Liver (tissue), 9 donors: ENCODE results near the gene PRMT3. TPM values are rescaled to one million over a fixed set of nuclear protein-coding genes. Genes with fewer than 3 reads are reported as not detected.

Experiments
- DNase-seq: peaks from one replicate; pipeline ENCODE4 v3.0.0-alpha.2; 2017; ENCODE audit warnings: low spot score
- H3K27ac ChIP-seq, 2 donors: one replicate each; pipeline ENCODE4 v1.7.0; 2013; ENCODE audit warnings: inconsistent platforms in 2 of 2, low read length in 2 of 2, control low read depth in 1 of 2, low read depth in 1 of 2, mild to moderate bottlenecking in 1 of 2
- H3K27me3 ChIP-seq, 4 donors: one replicate each; pipeline versions ENCODE4 v1.6.1 to v1.7.0; 2013; ENCODE audit warnings: low read length in 3 of 4, inconsistent platforms in 1 of 4, mild to moderate bottlenecking in 1 of 4, moderate library complexity in 1 of 4; ENCODE audit not compliant: control insufficient read depth in 4 of 4, insufficient read depth in 4 of 4
- H3K36me3 ChIP-seq, 4 donors: one replicate each; pipeline versions ENCODE4 v1.6.1 to v1.7.0; 2013; ENCODE audit warnings: low read length in 3 of 4, mild to moderate bottlenecking in 3 of 4, low read depth in 1 of 4, moderate library complexity in 1 of 4; ENCODE audit not compliant: control insufficient read depth in 4 of 4, insufficient read depth in 3 of 4
- H3K4me1 ChIP-seq, 4 donors: one replicate each; pipeline versions ENCODE4 v1.6.1 to v1.7.0; 2013; ENCODE audit warnings: low read length in 3 of 4, mild to moderate bottlenecking in 3 of 4, moderate library complexity in 1 of 4; ENCODE audit not compliant: control insufficient read depth in 4 of 4, insufficient read depth in 4 of 4
- H3K4me3 ChIP-seq, 3 donors: one replicate each; pipeline versions ENCODE4 v1.6.1 to v1.7.0; 2013; ENCODE audit warnings: low read length in 3 of 3, control low read depth in 1 of 3, low read depth in 1 of 3, mild to moderate bottlenecking in 1 of 3
- H3K9ac ChIP-seq, 2 donors: one replicate each; pipeline ENCODE4 v1.7.0; 2013; ENCODE audit warnings: low read length in 2 of 2, mild to moderate bottlenecking in 2 of 2, moderate library complexity in 2 of 2, control low read depth in 1 of 2, low read depth in 1 of 2
- H3K9me3 ChIP-seq, 4 donors: one replicate each; pipeline versions ENCODE4 v1.6.1 to v1.7.0; 2013; ENCODE audit warnings: low read length in 3 of 4; ENCODE audit not compliant: control insufficient read depth in 4 of 4
- EGR1 ChIP-seq, 2 donors: IDR thresholded peaks; 2 replicates each; pipeline ENCODE4 v1.6.1; 2016 to 2018; ENCODE audit warnings: antibody characterized with exemption in 2 of 2, low read depth in 2 of 2
- FOXA1 ChIP-seq: IDR thresholded peaks from 2 replicates; pipeline ENCODE4 v1.6.1; 2016; ENCODE audit warnings: antibody characterized with exemption
- FOXA2 ChIP-seq: IDR thresholded peaks from 2 replicates; pipeline ENCODE4 v1.6.1; 2016; ENCODE audit warnings: antibody characterized with exemption
- GABPA ChIP-seq, 2 donors: IDR thresholded peaks in 1 of 2; conservative IDR thresholded peaks in 1 of 2; 2 replicates each; pipeline ENCODE4 v1.6.1; 2016; ENCODE audit warnings: antibody characterized with exemption in 2 of 2, mild to moderate bottlenecking in 1 of 2, moderate library complexity in 1 of 2
- HNF4A ChIP-seq, 2 donors: conservative IDR thresholded peaks; 2 replicates each; pipeline ENCODE4 v1.6.1; 2016; ENCODE audit warnings: antibody characterized with exemption in 2 of 2, mild to moderate bottlenecking in 2 of 2
- HNF4G ChIP-seq: IDR thresholded peaks from 2 replicates; pipeline ENCODE4 v1.6.1; 2016; ENCODE audit warnings: antibody characterized with exemption
- JUND ChIP-seq, 2 donors: IDR thresholded peaks; 2 replicates each; pipeline ENCODE4 v1.6.1; 2016; ENCODE audit warnings: antibody characterized with exemption in 2 of 2
- NR2F2 ChIP-seq: IDR thresholded peaks from 2 replicates; pipeline ENCODE4 v1.6.1; 2016; ENCODE audit warnings: antibody characterized with exemption
- RAD21 ChIP-seq, 2 donors: IDR thresholded peaks; 2 replicates each; pipeline ENCODE4 v1.6.1; 2016; ENCODE audit warnings: antibody characterized with exemption in 2 of 2, mild to moderate bottlenecking in 2 of 2
- RXRA ChIP-seq, 2 donors: IDR thresholded peaks; 2 replicates each; pipeline ENCODE4 v1.6.1; 2017 to 2018; ENCODE audit warnings: antibody characterized with exemption in 2 of 2, mild to moderate bottlenecking in 1 of 2
- SP1 ChIP-seq: IDR thresholded peaks from 2 replicates; pipeline ENCODE4 v1.6.1; 2018; ENCODE audit warnings: antibody characterized with exemption, mild to moderate bottlenecking
- TAF1 ChIP-seq: conservative IDR thresholded peaks from 2 replicates; pipeline ENCODE4 v1.6.1; 2016; ENCODE audit warnings: antibody characterized with exemption, mild to moderate bottlenecking
- YY1 ChIP-seq: IDR thresholded peaks from 2 replicates; pipeline ENCODE4 v1.6.1; 2016; ENCODE audit warnings: antibody characterized with exemption, mild to moderate bottlenecking
- whole genome bisulfite sequencing: extraction: QIAGEN DNeasy Blood & Tissue Kit; methylation state at CpG from one replicate; pipeline ENCODE4 v1.1.7; 2013; 5-methylcytosine and 5-hydroxymethylcytosine counted together
- polyA plus RNA-seq, 2 donors: library from polyadenylated mRNA; stranded (reverse) in 1 of 2; unstranded in 1 of 2; fragments of 200-250 nt in 1 of 2; fragments of >200 nt in 1 of 2; fragmentation: Nextera tagmentation in 1 of 2; extraction: Ambion mirVana in 1 of 2; gene quantifications; one replicate each; pipeline versions ENCODE4 v1.2.1 to v1.2.3, GENCODE V29; 2013 to 2015
- total RNA-seq, 2 donors: library from RNA; depleted of rRNA; stranded (reverse); fragments of >200 nt; gene quantifications; one replicate each; pipeline ENCODE4 v1.2.3, GENCODE V29; 2014
- TF ChIP-seq, protein P1 (sequence below): IDR thresholded peaks from 2 replicates; pipeline ENCODE4 v1.6.1; 2016; ENCODE audit warnings: antibody characterized with exemption, mild to moderate bottlenecking
- TF ChIP-seq, protein P2 (sequence below): fragments of 150-350 bp; IDR thresholded peaks from 2 replicates; pipeline ENCODE4 v1.5.1; 2017; ENCODE audit warnings: improper control_type of control experiment, low read depth, low read length; ENCODE audit not compliant: missing input control
- TF ChIP-seq, protein P3 (sequence below): IDR thresholded peaks from 2 replicates; pipeline ENCODE4 v1.6.1; 2016; ENCODE audit warnings: antibody characterized with exemption
- TF ChIP-seq, protein P4 (sequence below): IDR thresholded peaks from 2 replicates; pipeline ENCODE4 v1.6.1; 2016; ENCODE audit warnings: antibody characterized with exemption
- donor health status: healthy.
- donor health status: healthy.
- donor health status: healthy.
- donor health status: healthy.
- donor health status: healthy.

The PRMT3 gene
- total and polyA plus RNA-seq, 4 donors = 3.5 to 15.8 (median 7.8) TPM

DNA sequence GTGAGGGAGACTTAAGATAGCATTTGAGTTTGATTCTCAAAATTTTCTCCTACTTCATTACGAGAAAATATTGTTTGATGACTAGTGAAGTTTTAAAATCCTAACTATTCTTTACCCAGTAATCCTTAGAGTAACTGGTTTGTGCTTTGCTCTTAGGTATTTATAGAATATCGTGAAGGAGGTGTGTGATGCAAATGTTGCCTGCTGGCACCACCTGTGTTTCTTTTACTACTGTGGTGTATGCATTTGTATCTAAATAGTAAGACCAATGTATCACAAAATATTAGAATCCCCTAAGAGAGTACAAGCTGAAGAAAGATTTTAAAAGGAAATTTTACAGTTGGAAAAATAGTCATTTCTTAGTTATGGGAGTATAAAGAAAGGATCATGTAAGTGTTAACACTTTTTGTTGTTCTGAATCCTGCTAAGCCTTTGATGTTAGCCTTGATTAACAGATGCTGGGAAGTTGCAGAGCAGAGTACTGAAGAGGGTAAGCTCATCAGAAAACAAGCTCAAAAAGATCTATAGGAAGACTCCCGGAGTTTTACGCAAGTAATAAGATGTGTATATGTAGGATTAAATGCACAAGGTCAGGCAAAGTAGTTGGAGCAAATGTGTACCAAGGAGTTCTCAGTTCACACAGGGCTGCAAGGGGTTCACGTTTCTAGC is 109.7 kb downstream of the PRMT3 start:
- Histone ChIP-seq H3K36me3 (peaks cover 0 to 2% (median 0%) of the 10 kb centered on the region in 4 donors), H3K27ac (no peak overlapping the region), H3K4me1 (peaks cover 0 to 21% (median 17%) of the 10 kb centered on the region in 4 donors), H3K27me3 (no peaks in the 10 kb centered on the region), H3K4me3 (no peak overlapping the region), H3K9ac (no peak overlapping the region), H3K9me3 (no peaks in the 10 kb centered on the region)
- TF ChIP-seq, protein P1, sequence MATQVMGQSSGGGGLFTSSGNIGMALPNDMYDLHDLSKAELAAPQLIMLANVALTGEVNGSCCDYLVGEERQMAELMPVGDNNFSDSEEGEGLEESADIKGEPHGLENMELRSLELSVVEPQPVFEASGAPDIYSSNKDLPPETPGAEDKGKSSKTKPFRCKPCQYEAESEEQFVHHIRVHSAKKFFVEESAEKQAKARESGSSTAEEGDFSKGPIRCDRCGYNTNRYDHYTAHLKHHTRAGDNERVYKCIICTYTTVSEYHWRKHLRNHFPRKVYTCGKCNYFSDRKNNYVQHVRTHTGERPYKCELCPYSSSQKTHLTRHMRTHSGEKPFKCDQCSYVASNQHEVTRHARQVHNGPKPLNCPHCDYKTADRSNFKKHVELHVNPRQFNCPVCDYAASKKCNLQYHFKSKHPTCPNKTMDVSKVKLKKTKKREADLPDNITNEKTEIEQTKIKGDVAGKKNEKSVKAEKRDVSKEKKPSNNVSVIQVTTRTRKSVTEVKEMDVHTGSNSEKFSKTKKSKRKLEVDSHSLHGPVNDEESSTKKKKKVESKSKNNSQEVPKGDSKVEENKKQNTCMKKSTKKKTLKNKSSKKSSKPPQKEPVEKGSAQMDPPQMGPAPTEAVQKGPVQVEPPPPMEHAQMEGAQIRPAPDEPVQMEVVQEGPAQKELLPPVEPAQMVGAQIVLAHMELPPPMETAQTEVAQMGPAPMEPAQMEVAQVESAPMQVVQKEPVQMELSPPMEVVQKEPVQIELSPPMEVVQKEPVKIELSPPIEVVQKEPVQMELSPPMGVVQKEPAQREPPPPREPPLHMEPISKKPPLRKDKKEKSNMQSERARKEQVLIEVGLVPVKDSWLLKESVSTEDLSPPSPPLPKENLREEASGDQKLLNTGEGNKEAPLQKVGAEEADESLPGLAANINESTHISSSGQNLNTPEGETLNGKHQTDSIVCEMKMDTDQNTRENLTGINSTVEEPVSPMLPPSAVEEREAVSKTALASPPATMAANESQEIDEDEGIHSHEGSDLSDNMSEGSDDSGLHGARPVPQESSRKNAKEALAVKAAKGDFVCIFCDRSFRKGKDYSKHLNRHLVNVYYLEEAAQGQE = no peak
- TF ChIP-seq, protein P2, sequence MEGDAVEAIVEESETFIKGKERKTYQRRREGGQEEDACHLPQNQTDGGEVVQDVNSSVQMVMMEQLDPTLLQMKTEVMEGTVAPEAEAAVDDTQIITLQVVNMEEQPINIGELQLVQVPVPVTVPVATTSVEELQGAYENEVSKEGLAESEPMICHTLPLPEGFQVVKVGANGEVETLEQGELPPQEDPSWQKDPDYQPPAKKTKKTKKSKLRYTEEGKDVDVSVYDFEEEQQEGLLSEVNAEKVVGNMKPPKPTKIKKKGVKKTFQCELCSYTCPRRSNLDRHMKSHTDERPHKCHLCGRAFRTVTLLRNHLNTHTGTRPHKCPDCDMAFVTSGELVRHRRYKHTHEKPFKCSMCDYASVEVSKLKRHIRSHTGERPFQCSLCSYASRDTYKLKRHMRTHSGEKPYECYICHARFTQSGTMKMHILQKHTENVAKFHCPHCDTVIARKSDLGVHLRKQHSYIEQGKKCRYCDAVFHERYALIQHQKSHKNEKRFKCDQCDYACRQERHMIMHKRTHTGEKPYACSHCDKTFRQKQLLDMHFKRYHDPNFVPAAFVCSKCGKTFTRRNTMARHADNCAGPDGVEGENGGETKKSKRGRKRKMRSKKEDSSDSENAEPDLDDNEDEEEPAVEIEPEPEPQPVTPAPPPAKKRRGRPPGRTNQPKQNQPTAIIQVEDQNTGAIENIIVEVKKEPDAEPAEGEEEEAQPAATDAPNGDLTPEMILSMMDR = no peak
- TF ChIP-seq, protein P3, sequence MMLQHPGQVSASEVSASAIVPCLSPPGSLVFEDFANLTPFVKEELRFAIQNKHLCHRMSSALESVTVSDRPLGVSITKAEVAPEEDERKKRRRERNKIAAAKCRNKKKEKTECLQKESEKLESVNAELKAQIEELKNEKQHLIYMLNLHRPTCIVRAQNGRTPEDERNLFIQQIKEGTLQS = no peak
- no peak for TF ChIP-seq RAD21 (IDR thresholded peaks at IDR 0.05)
- no peak for TF ChIP-seq NR2F2
- no peak for TF ChIP-seq JUND (IDR thresholded peaks at IDR 0.05)
- TF ChIP-seq RXRA (IDR thresholded peaks at IDR 0.05) = no peak
- no peak for TF ChIP-seq HNF4G
- no peak for TF ChIP-seq FOXA2
- TF ChIP-seq TAF1 = no peak
- DNase-seq = no peak
- WGBS = 93% methylated on average over 5 of the region's 5 CpGs

DNA sequence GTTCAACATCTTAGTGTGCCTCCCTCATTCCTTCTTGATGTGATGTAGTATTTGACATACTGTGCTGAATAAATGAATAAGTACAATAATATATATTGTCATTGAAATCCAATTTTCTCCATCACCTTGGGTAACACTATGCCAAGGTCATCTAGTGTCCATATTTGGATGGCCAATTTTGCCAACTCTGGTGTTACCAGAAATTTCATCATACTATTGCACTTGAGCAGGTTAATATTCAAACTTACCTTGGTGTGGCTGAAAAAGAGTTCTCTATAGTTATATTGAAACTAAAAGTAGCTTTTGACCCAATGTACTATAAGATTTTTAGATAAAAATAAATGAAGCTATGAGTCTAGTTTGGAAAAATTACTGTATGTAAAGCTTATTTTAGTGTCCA is 113.7 kb downstream of the PRMT3 start:
- Histone ChIP-seq H3K9me3 (no peaks in the 10 kb centered on the region), H3K9ac (no peak overlapping the region), H3K27me3 (no peaks in the 10 kb centered on the region), H3K4me3 (peak overlapping the region in 1 of 3 donors; percentile 29), H3K4me1 (peaks cover 0 to 9% (median 6%) of the 10 kb centered on the region in 4 donors), H3K36me3 (no peaks in the 10 kb centered on the region), H3K27ac (peak overlapping the region; percentile 4 to 60)
- no peak for DNase-seq
- no peak for TF ChIP-seq GABPA (IDR thresholded peaks at IDR 0.05 in 1 of 2, conservative IDR thresholded peaks at IDR 0.05 in 1 of 2)
- TF ChIP-seq YY1 = peak; percentile 89
- peak; percentile 62 to 64 for TF ChIP-seq HNF4A (conservative IDR thresholded peaks at IDR 0.05)
- TF ChIP-seq FOXA2 = peak; percentile 34
- no peak for TF ChIP-seq HNF4G
- peak; percentile 55 to 78 for TF ChIP-seq JUND (IDR thresholded peaks at IDR 0.05)
- TF ChIP-seq, protein P2 = no peak
- peak; percentile 72 to 76 for TF ChIP-seq RXRA (IDR thresholded peaks at IDR 0.05)
- peak; percentile 14 to 25 for TF ChIP-seq RAD21 (IDR thresholded peaks at IDR 0.05)
- no peak for TF ChIP-seq NR2F2
- TF ChIP-seq, protein P1 = peak; percentile 38
- TF ChIP-seq, protein P4, sequence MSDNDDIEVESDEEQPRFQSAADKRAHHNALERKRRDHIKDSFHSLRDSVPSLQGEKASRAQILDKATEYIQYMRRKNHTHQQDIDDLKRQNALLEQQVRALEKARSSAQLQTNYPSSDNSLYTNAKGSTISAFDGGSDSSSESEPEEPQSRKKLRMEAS = no peak
- TF ChIP-seq, protein P3 = peak; percentile 94
- TF ChIP-seq EGR1 (IDR thresholded peaks at IDR 0.05; ENCODE audit: low read depth in 2 of 2) = no peak
- peak; percentile 72 for TF ChIP-seq SP1
- TF ChIP-seq FOXA1 = peak; percentile 14
- TF ChIP-seq TAF1 = no peak
